HepG2 (cell line): ENCODE data around the gene KRTAP3-3. TPM values are rescaled to one million over a fixed set of nuclear protein-coding genes. Genes with fewer than 3 reads are reported as not detected.
A peak's percentile ranks its signal among the peaks of the same experiment; 100 is the strongest.

Experiments used
- ATAC-seq: fragments of 200-7000 bp; cut with Tn5 transposase; 3 replicates; pipeline ENCODE4 v1.9.1; 2020; ENCODE audit warnings: mild to moderate bottlenecking, moderate library complexity
- BruUV-seq: library from RNA; stranded (reverse); fragments of 400-500 nt; replicated peaks from 2 replicates; lab custom pipeline; 2021; lab: Mats Ljungman, UMichigan
- CTCF ChIA-PET: fragments of 300-600 bp; formaldehyde crosslinking; extraction: SDS; loops from one replicate; lab custom pipeline; 2021; ENCODE audit warnings: low total read pairs, inconsistent platforms, low intra/inter-chr PET ratio; lab: Yijun Ruan, JAX
- POLR2A ChIA-PET: fragments of 350-600 bp; sonication (Branson Sonifier 250); formaldehyde crosslinking; loops from one replicate; lab custom pipeline; 2020; ENCODE audit warnings: antibody characterized with exemption, inconsistent platforms; lab: Yijun Ruan, JAX
- DNase-seq: peaks from one replicate; pipeline ENCODE4 v3.0.0-alpha.2; 2015; ENCODE audit warnings: low spot score
- FAIRE-seq: peaks from 3 replicates; lab custom pipeline; 2011; peaks lifted over from hg19 to GRCh38; lab: Jason Lieb, UNC
- H2AFZ ChIP-seq: one replicate; pipeline ENCODE4 v1.6.1; 2011; ENCODE audit warnings: low read length, inconsistent platforms
- H3K27ac ChIP-seq: fragments of 300-600 bp; 3 replicates; pipeline ENCODE4 v1.8.0; 2011; ENCODE audit warnings: mixed run types, mild to moderate bottlenecking, mixed read lengths, low read length, inconsistent platforms; ENCODE audit not compliant: insufficient read depth; ENCODE audit errors: extremely low read length
- H3K27me3 ChIP-seq, 2 experiments: fragments of 200-600 bp in 1 of 2; 2 replicates in 1 of 2; 3 replicates in 1 of 2; pipeline versions ENCODE4 v1.6.0 to v1.8.0; 2011; ENCODE audit warnings: low read length in 2 of 2, mild to moderate bottlenecking in 2 of 2, moderate library complexity in 2 of 2, inconsistent platforms in 1 of 2; ENCODE audit not compliant: insufficient read depth in 2 of 2, control insufficient read depth in 1 of 2
- H3K36me3 ChIP-seq, 2 experiments: fragments of 200-600 bp in 1 of 2; replicated peaks in 1 of 2; 2 replicates in 1 of 2; 3 replicates in 1 of 2; pipeline versions ENCODE4 v1.5.1 to v1.8.0; 2011; ENCODE audit warnings: low read length in 2 of 2, inconsistent platforms in 1 of 2; ENCODE audit not compliant: insufficient read depth in 2 of 2, control insufficient read depth in 1 of 2
- H3K4me1 ChIP-seq: 2 replicates; pipeline ENCODE4 v1.5.1; 2012; ENCODE audit warnings: low read length, inconsistent platforms; ENCODE audit not compliant: insufficient read depth
- H3K4me2 ChIP-seq: 2 replicates; pipeline ENCODE4 v1.6.0; 2011; ENCODE audit warnings: low read depth, low read length, inconsistent platforms
- H3K4me3 ChIP-seq, 3 experiments: fragments of 200-600 bp in 1 of 3; sonication (generic), shearing (Covaris generic) in 1 of 3; replicated peaks in 1 of 3; 2 replicates each; pipeline ENCODE4 v1.5.1; 2011 to 2016; ENCODE audit warnings: low read length in 3 of 3, inconsistent platforms in 2 of 3, low read depth in 2 of 3, mild to moderate bottlenecking in 2 of 3, control low read depth in 1 of 3, mixed read lengths in 1 of 3; ENCODE audit not compliant: insufficient read depth in 1 of 3
- H3K79me2 ChIP-seq: one replicate; pipeline ENCODE4 v1.6.1; 2011; ENCODE audit warnings: low read length, inconsistent platforms; ENCODE audit not compliant: insufficient read depth
- H3K9ac ChIP-seq: 2 replicates; pipeline ENCODE4 v1.6.0; 2011; ENCODE audit warnings: mild to moderate bottlenecking, low read depth, low read length, inconsistent platforms; ENCODE audit not compliant: insufficient read depth
- H3K9me3 ChIP-seq: 2 replicates; pipeline ENCODE4 v1.5.1; 2012; ENCODE audit warnings: mild to moderate bottlenecking, low read length
- H4K20me1 ChIP-seq: 2 replicates; pipeline ENCODE4 v1.6.0; 2011; ENCODE audit warnings: inconsistent platforms, mild to moderate bottlenecking, low read length, moderate library complexity; ENCODE audit not compliant: insufficient read depth
- CHD4 ChIP-seq: fragments of 200-600 bp; sonication (generic); IDR thresholded peaks from 2 replicates; pipeline ENCODE4 v1.7.0; 2017; ENCODE audit warnings: mild to moderate bottlenecking, low read length, borderline replicate concordance
- FOXA1 ChIP-seq, 2 experiments: fragments of 450-650 bp in 1 of 2; sonication (generic) in 1 of 2; formaldehyde crosslinking in 1 of 2; IDR thresholded peaks; 2 replicates each; pipeline versions ENCODE4 v1.4.0 to v1.6.1; 2016 to 2020; ENCODE audit warnings: missing genetic modification reagents in 1 of 2
- HNRNPK ChIP-seq: fragments of 200-400 bp; formaldehyde crosslinking; IDR thresholded peaks from 2 replicates; pipeline ENCODE4 v1.6.1; 2018; ENCODE audit warnings: low read length, low read depth, moderate library complexity, mild to moderate bottlenecking; ENCODE audit not compliant: poor library complexity, severe bottlenecking
- MAFG ChIP-seq: sonication (generic); formaldehyde crosslinking; IDR thresholded peaks from 2 replicates; pipeline ENCODE4 v1.5.1; 2020; ENCODE audit warnings: mild to moderate bottlenecking, missing genetic modification reagents
- SIN3A ChIP-seq: IDR thresholded peaks from 2 replicates; pipeline ENCODE4 v1.6.1; 2011; ENCODE audit warnings: low read depth, mild to moderate bottlenecking, control low read depth, low read length, borderline replicate concordance
- ZNF562 ChIP-seq: sonication (generic); formaldehyde crosslinking; IDR thresholded peaks from 2 replicates; pipeline ENCODE4 v1.8.0; 2022; ENCODE audit warnings: missing genetic modification reagents, borderline replicate concordance
- ZNF589 ChIP-seq: sonication (generic); formaldehyde crosslinking; conservative IDR thresholded peaks from 2 replicates; pipeline ENCODE4 v1.8.0; 2022; ENCODE audit warnings: mild to moderate bottlenecking, moderate library complexity, missing genetic modification reagents
- ZNF629 ChIP-seq: sonication (generic); formaldehyde crosslinking; conservative IDR thresholded peaks from 2 replicates; pipeline ENCODE4 v1.5.0; 2020; ENCODE audit warnings: missing genetic modification reagents
- WGBS: methylation state at CpG from one replicate; pipeline ENCODE4 v1.1.6; 2017; ENCODE audit warnings: low lambda C conversion rate; 5-methylcytosine and 5-hydroxymethylcytosine counted together
- in situ Hi-C: cut with HindIII; loops from 2 replicates; pipeline ENCODE4 v1.10.0; 2017; ENCODE audit warnings: low pct_unique_long_range_greater_than_20kb; ENCODE audit not compliant: extremely low pct_ligation_motif_present
- intact Hi-C: fragments of 100-400 bp; cut with micrococcal nuclease; formaldehyde crosslinking; loops from one replicate; pipeline ENCODE4 v1.10.0; 2022; ENCODE audit not compliant: unreplicated experiment
- polyA plus RNA-seq, 8 experiments: library from polyadenylated mRNA; depleted of rRNA in 3 of 8; stranded (reverse) in 7 of 8; unstranded in 1 of 8; fragments of >200 nt; fragmentation: Illumina TruSeq in 4 of 8; extraction: Trizol in 4 of 8; gene quantifications; 2 replicates each; pipeline versions ENCODE4 v1.2.1 to v1.2.3, GENCODE V29; 2011 to 2016; ENCODE audit warnings: low read depth in 4 of 8, missing spikeins in 1 of 8, mixed read lengths in 1 of 8; ENCODE audit not compliant: insufficient read depth in 1 of 8
- total RNA-seq, 5 experiments: library from RNA; depleted of rRNA; stranded (reverse); fragments of >200 nt; fragmentation: Illumina TruSeq; extraction: Trizol; gene quantifications; 2 replicates each; pipeline ENCODE4 v1.2.3, GENCODE V29; 2016; ENCODE audit warnings: low read depth in 1 of 5
- TF ChIP-seq, protein P1 (sequence below): conservative IDR thresholded peaks from 2 replicates; pipeline ENCODE4 v1.6.1; 2018; ENCODE audit warnings: missing genetic modification reagents

KRTAP3-3 gene
- total and polyA plus RNA-seq, 2 of the 13 experiments (the other 11 are each of a cell fraction or from before 2014, with no cell fraction given) = not detected

DNA sequence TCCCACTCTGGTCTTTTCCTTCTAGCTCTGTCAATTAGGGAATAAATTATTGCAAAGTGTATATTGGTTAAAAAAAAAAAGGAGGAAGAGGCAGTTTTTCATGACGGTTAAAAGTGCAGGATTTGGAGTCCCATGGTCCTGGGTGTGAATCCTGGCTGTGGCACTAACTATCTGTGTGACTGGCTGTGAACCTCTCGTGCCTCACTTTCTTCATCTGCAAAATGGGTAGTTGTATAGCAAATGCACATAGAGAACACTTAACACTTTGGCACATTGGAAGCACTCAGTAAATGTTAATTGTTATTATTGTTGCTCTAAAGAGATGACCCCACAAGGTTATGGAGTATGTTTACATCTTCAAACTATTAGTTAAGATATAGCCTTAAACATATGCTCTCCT, 46.0 kb downstream of the KRTAP3-3 start:
- ChIA-PET POLR2A (no interaction called here), CTCF (no interaction called here)
- Histone ChIP-seq H3K79me2 (no peaks in the 10 kb centered on the region), H3K27me3 (no peaks in the 10 kb centered on the region), H3K36me3 (no peaks in the 10 kb centered on the region; a peak in 1 of 5 replicates), H4K20me1 (no peaks in the 10 kb centered on the region), H3K9ac (no peak overlapping the region), H3K4me1 (peaks cover 68% of the 10 kb centered on the region), H3K9me3 (no peaks in the 10 kb centered on the region), H3K4me3 (no peak overlapping the region), H2AFZ (no peak overlapping the region), H3K4me2 (no peak overlapping the region), H3K27ac (no peak overlapping the region)
- no peak for DNase-seq
- no peak for FAIRE-seq
- in situ Hi-C loops (no loop called here), intact Hi-C loops (no loop called here)
- peak; percentile 44; the same call in 1 of the 2 replicates for TF ChIP-seq CHD4
- TF ChIP-seq ZNF562 = no peak
- no peak for TF ChIP-seq SIN3A
- TF ChIP-seq HNRNPK = no peak
- TF ChIP-seq ZNF589 = no peak
- peak; percentile 87 for TF ChIP-seq ZNF629 (CRISPR knock-in tag)
- no peak for TF ChIP-seq MAFG
- TF ChIP-seq, protein P1, sequence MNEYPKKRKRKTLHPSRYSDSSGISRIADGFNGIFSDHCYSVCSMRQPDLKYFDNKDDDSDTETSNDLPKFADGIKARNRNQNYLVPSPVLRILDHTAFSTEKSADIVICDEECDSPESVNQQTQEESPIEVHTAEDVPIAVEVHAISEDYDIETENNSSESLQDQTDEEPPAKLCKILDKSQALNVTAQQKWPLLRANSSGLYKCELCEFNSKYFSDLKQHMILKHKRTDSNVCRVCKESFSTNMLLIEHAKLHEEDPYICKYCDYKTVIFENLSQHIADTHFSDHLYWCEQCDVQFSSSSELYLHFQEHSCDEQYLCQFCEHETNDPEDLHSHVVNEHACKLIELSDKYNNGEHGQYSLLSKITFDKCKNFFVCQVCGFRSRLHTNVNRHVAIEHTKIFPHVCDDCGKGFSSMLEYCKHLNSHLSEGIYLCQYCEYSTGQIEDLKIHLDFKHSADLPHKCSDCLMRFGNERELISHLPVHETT = no peak
- TF ChIP-seq FOXA1 (IDR thresholded peaks at IDR 0.05) = no peak
- no peak for TF ChIP-seq FOXA1 (CRISPR knock-in tag; IDR thresholded peaks at IDR 0.05)
- ATAC-seq = no peak
- 95% methylated on average over 2 of the region's 2 CpGs for WGBS
- BruUV-seq = no TSS peak
